Fibroblast of gingiva (primary cell): ENCODE measurements around the gene ANKLE1.
"Not testable (repeated sequence)": the region's sequence is repeated elsewhere in the genome, so short reads cannot be mapped to it uniquely, and the experiment has no call there.

ENCODE experiments used
- DNase-seq: peaks from one replicate; pipeline ENCODE4 v3.0.0-alpha.2; 2011; ENCODE audit warnings: low read depth

ANKLE1 gene

GRCh38 chr19:17246681-17247425 is 34.8 kb upstream of the ANKLE1 start:
- peak; percentile 20 for DNase-seq

- DNase-seq: no peak
These were observed 33.5 kb upstream of the ANKLE1 start for GRCh38 chr19:17248011-17248776.

- no peak for DNase-seq
These were observed 31.7 kb upstream of the ANKLE1 start for GRCh38 chr19:17249887-17250548.

GRCh38 chr19:17254636-17255035 is 27.1 kb upstream of the ANKLE1 start:
- DNase-seq: no peak

GRCh38 chr19:17255150-17255621 is 26.5 kb upstream of the ANKLE1 start:
- no peak for DNase-seq

GRCh38 chr19:17256130-17256529 is 25.6 kb upstream of the ANKLE1 start:
- DNase-seq: no peak

GRCh38 chr19:17259118-17259780 is 22.5 kb upstream of the ANKLE1 start:
- no peak for DNase-seq

- no peak for DNase-seq
These were observed 21.8 kb upstream of the ANKLE1 start for GRCh38 chr19:17259934-17260333.

GRCh38 chr19:17260842-17261325 is 20.8 kb upstream of the ANKLE1 start:
- peak; percentile 46 for DNase-seq

- no peak for DNase-seq
These were observed 19.1 kb upstream of the ANKLE1 start for GRCh38 chr19:17262557-17262956.

GRCh38 chr19:17263712-17264640 is 17.7 kb upstream of the ANKLE1 start:
- no peak for DNase-seq

GRCh38 chr19:17264641-17264979 is 17.1 kb upstream of the ANKLE1 start, which contains the start of gene USHBP1:
Gene USHBP1, minus strand, starts transcription at chr19:17264745. Its CDS starts 446 bp downstream, at chr19:17264299.
- DNase-seq: no peak

- DNase-seq: no peak
These were observed 15.7 kb upstream of the ANKLE1 start for GRCh38 chr19:17266026-17266425.

- DNase-seq: no peak
These were observed 15.1 kb upstream of the ANKLE1 start for GRCh38 chr19:17266589-17266974.

- DNase-seq: peak; percentile 99
These were observed 14.5 kb upstream of the ANKLE1 start, which contains the start of gene BABAM1 for GRCh38 chr19:17266975-17267788. Gene BABAM1, plus strand, starts transcription at chr19:17267443. Its CDS starts 1,364 bp downstream, at chr19:17268807.

GRCh38 chr19:17268754-17269153 is 12.9 kb upstream of the ANKLE1 start:
- DNase-seq: no peak

GRCh38 chr19:17274892-17275291 is 6.8 kb upstream of the ANKLE1 start:
- not testable (repeated sequence) for DNase-seq

- DNase-seq: no peak
These were observed 6.1 kb upstream of the ANKLE1 start for GRCh38 chr19:17275441-17276175.

- no peak for DNase-seq
These were observed 2.3 kb upstream of the ANKLE1 start for GRCh38 chr19:17279436-17279835.
